Lung (tissue), 12 donors: Measurements from ENCODE around the gene CORO7. TPM values are rescaled to one million over a fixed set of nuclear protein-coding genes. Genes with fewer than 3 reads are reported as not detected.

Source experiments
- ATAC-seq: fragments of 200-7000 bp; cut with Tn5 transposase; one replicate; pipeline ENCODE4 v1.9.1; 2020; ENCODE audit warnings: moderate number of reproducible peaks; ENCODE audit not compliant: insufficient read depth, low FRiP score
- DNase-seq, 3 donors: peaks; one replicate each; pipeline ENCODE4 v3.0.0-alpha.2; 2013 to 2017
- H3K27ac ChIP-seq, 2 donors: one replicate each; pipeline ENCODE4 v1.5.1; 2013; ENCODE audit warnings: mild to moderate bottlenecking in 2 of 2, moderate library complexity in 2 of 2, control low read depth in 1 of 2, inconsistent platforms in 1 of 2, low read depth in 1 of 2, low read length in 1 of 2
- H3K27me3 ChIP-seq, 3 donors: one replicate each; pipeline ENCODE4 v1.5.1; 2013; ENCODE audit warnings: low read length in 2 of 3; ENCODE audit not compliant: control insufficient read depth in 3 of 3, insufficient read depth in 3 of 3
- H3K36me3 ChIP-seq, 4 donors: one replicate each; pipeline ENCODE4 v1.5.1; 2013; ENCODE audit warnings: low read length in 4 of 4, mild to moderate bottlenecking in 1 of 4, moderate library complexity in 1 of 4; ENCODE audit not compliant: control insufficient read depth in 4 of 4, insufficient read depth in 4 of 4
- H3K4me1 ChIP-seq, 5 donors: one replicate each; pipeline ENCODE4 v1.5.1; 2013; ENCODE audit warnings: low read length in 5 of 5, mild to moderate bottlenecking in 2 of 5, moderate library complexity in 1 of 5; ENCODE audit not compliant: control insufficient read depth in 5 of 5, insufficient read depth in 5 of 5
- H3K4me3 ChIP-seq: one replicate; pipeline ENCODE4 v1.5.1; 2013; ENCODE audit warnings: mild to moderate bottlenecking, control low read depth, moderate library complexity
- H3K9ac ChIP-seq, 2 donors: one replicate each; pipeline ENCODE4 v1.5.1; 2013; ENCODE audit warnings: low read length in 2 of 2, control low read depth in 1 of 2; ENCODE audit not compliant: insufficient read depth in 1 of 2
- H3K9me3 ChIP-seq, 4 donors: one replicate each; pipeline ENCODE4 v1.5.1; 2013; ENCODE audit warnings: low read length in 3 of 4, mild to moderate bottlenecking in 1 of 4, moderate library complexity in 1 of 4; ENCODE audit not compliant: control insufficient read depth in 4 of 4, insufficient read depth in 3 of 4
- CTCF ChIP-seq: IDR thresholded peaks from 2 replicates; pipeline ENCODE4 v1.5.1; 2012; ENCODE audit warnings: mild to moderate bottlenecking; ENCODE audit errors: control extremely low read depth, extremely low read depth
- WGBS, 2 donors: extraction: QIAGEN DNeasy Blood & Tissue Kit; methylation state at CpG; one replicate each; pipeline ENCODE4 v1.1.7; 2013; 5-methylcytosine and 5-hydroxymethylcytosine counted together
- polyA plus RNA-seq, 2 donors: library from polyadenylated mRNA; stranded (reverse); fragments of 200-250 nt; gene quantifications; one replicate each; pipeline ENCODE4 v1.2.1, GENCODE V29; 2013
- total RNA-seq, 2 donors: library from RNA; depleted of rRNA in 1 of 2; stranded (reverse); fragments of >200 nt in 1 of 2; gene quantifications; one replicate each; pipeline ENCODE4 v1.2.1, GENCODE V29; 2014 to 2021
- donor health status: control.
- donor health status: control.
- donor health status: Bipolar disorder and iron deficiency.
- donor health status: healthy.
- donor health status: DM: yes; HTN: yes; CAD: no.

CORO7 gene
- total and polyA plus RNA-seq, 4 donors: 27.8 to 86.2 (median 46.1) TPM

GRCh38 chr16:4325253-4325758 is 91.1 kb downstream of the CORO7 start:
- Histone ChIP-seq H3K4me3 (no peak overlapping the region), H3K4me1 (peaks cover 5 to 56% (median 46%) of the 10 kb centered on the region in 5 donors)

DNA sequence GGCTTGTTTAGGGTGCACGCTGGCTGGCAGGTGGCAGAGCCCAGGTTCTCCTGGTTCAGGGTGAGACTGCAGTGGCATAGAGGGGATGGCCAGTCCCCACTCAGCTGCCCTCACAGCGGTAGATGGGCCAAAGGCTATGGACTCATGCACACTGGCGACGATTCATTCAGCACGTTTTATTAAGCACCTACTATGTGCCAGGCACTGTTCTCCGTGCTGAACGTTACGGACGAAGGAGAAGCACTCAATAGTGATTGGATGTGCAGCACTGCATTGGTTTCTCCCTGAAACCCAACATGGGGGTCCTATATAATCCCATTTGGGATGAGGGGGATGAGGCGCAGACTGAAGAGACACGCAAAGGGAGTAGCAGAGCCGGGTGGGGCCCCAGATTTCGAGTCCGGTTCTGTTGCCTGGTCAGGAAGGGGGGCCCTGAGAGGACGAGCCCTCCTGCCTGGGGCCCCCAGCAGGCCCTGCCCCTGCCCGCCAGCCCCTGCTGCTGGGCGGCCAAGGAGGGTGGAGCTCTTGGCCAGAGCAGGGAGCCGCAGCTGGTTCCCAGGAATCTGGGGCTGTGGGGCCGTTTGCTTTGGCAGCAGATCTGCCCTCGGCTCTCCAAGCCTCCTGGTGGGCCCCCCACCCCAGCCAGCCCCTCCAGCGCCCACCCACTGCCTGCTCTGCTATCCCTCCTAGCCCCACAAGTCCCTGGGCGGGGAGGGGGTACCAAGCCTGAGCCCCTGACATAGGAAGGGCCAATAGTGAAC is 91.7 kb downstream of the CORO7 start:
- H3K9ac ChIP-seq: no peak overlapping the region
- ATAC-seq (no peak), DNase-seq (peak; percentile 81 to 92 (median 83))
- peak overlapping the region; percentile 68 to 91 for H3K27ac ChIP-seq
- WGBS, 2 donors: 68 to 79% methylated on average over 19 to 22 of the region's 22 CpGs
- TF ChIP-seq CTCF: no peak
- peaks cover 5 to 62% (median 52%) of the 10 kb centered on the region in 5 donors for H3K4me1 ChIP-seq
- no peaks in the 10 kb centered on the region for H3K27me3 ChIP-seq
- no peaks in the 10 kb centered on the region for H3K9me3 ChIP-seq
- H3K4me3 ChIP-seq: no peak overlapping the region
- no peaks in the 10 kb centered on the region for H3K36me3 ChIP-seq

More at GRCh38 chr16:4325253-4325758, 91.1 kb downstream of the CORO7 start:
- ATAC-seq (no peak), DNase-seq (no peak)
- Histone ChIP-seq H3K36me3 (no peaks in the 10 kb centered on the region), H3K9ac (peak overlapping the region in 1 of 2 donors; percentile 24), H3K9me3 (no peaks in the 10 kb centered on the region), H3K27ac (peak overlapping the region in 1 of 2 donors; percentile 91), H3K27me3 (no peaks in the 10 kb centered on the region)
- TF ChIP-seq CTCF: no peak
- 70 to 72% methylated on average over 6 of the region's 6 CpGs for WGBS, 2 donors

- Histone ChIP-seq H3K9me3 (no peaks in the 10 kb centered on the region), H3K4me3 (no peak overlapping the region), H3K4me1 (peaks cover 5 to 64% (median 55%) of the 10 kb centered on the region in 5 donors), H3K27me3 (no peaks in the 10 kb centered on the region), H3K36me3 (no peaks in the 10 kb centered on the region), H3K9ac (no peak overlapping the region), H3K27ac (peak overlapping the region; percentile 68 to 91)
- ATAC-seq (no peak), DNase-seq (peak; percentile 74 to 88 (median 78))
- WGBS, 2 donors: 36 to 59% methylated on average over 12 of the region's 12 CpGs
- no peak for TF ChIP-seq CTCF
Observed at GRCh38 chr16:4323845-4324488, 92.4 kb downstream of the CORO7 start.
